ENCODE results near the gene MYO18B.
"Not testable (repeated sequence)": the region's sequence is repeated elsewhere in the genome, so short reads cannot be mapped to it uniquely, and the experiment has no call there.

Gene MYO18B

GRCh38 chr22:25741692-25742626 lies at the start of gene MYO18B:
Gene MYO18B (plus strand): TSS chr22:25742188. CDS start chr22:25761093, 18,905 bp downstream.
- in situ Hi-C loops (cut with HindIII; ENCODE audit: low sequenced_read_pairs): no loop called here

GRCh38 chr22:25692397-25693267 lies 49.4 kb upstream of the MYO18B start:
- in situ Hi-C loops (cut with HindIII; ENCODE audit: low sequenced_read_pairs): no loop called here

- in situ Hi-C loops (cut with HindIII; ENCODE audit: low sequenced_read_pairs): no loop called here
These were observed 48.8 kb upstream of the MYO18B start for GRCh38 chr22:25693268-25693565.

GRCh38 chr22:25694196-25694907 lies 47.6 kb upstream of the MYO18B start:
- in situ Hi-C loops (cut with HindIII; ENCODE audit: low sequenced_read_pairs): no loop called here

- in situ Hi-C loops (cut with HindIII; ENCODE audit: low sequenced_read_pairs): no loop called here
These were observed 46.8 kb upstream of the MYO18B start for GRCh38 chr22:25695146-25695545.

- in situ Hi-C loops (cut with HindIII; ENCODE audit: low sequenced_read_pairs): no loop called here
These were observed 45.2 kb upstream of the MYO18B start for GRCh38 chr22:25696763-25697162.

- in situ Hi-C loops (cut with HindIII; ENCODE audit: low sequenced_read_pairs): no loop called here
These were observed 44.8 kb upstream of the MYO18B start for GRCh38 chr22:25697181-25697664.

- in situ Hi-C loops (cut with HindIII; ENCODE audit: low sequenced_read_pairs): no loop called here
These were observed 44.0 kb upstream of the MYO18B start for GRCh38 chr22:25697978-25698377.

GRCh38 chr22:25698461-25698860 lies 43.5 kb upstream of the MYO18B start:
- in situ Hi-C loops (cut with HindIII; ENCODE audit: low sequenced_read_pairs): no loop called here

- in situ Hi-C loops (cut with HindIII; ENCODE audit: low sequenced_read_pairs): no loop called here
These were observed 43.0 kb upstream of the MYO18B start for GRCh38 chr22:25698978-25699377.

- in situ Hi-C loops (cut with HindIII; ENCODE audit: low sequenced_read_pairs): no loop called here
These were observed 40.8 kb upstream of the MYO18B start for GRCh38 chr22:25701056-25701780.

- in situ Hi-C loops (cut with HindIII; ENCODE audit: low sequenced_read_pairs): no loop called here
These were observed 39.9 kb upstream of the MYO18B start for GRCh38 chr22:25702040-25702439.

- in situ Hi-C loops (cut with HindIII; ENCODE audit: low sequenced_read_pairs): no loop called here
These were observed 39.3 kb upstream of the MYO18B start for GRCh38 chr22:25702571-25703167.

- in situ Hi-C loops (cut with HindIII; ENCODE audit: low sequenced_read_pairs): no loop called here
These were observed 37.3 kb upstream of the MYO18B start for GRCh38 chr22:25704701-25705100.

- in situ Hi-C loops (cut with HindIII; ENCODE audit: low sequenced_read_pairs): no loop called here
These were observed 35.8 kb upstream of the MYO18B start for GRCh38 chr22:25706197-25706596.

GRCh38 chr22:25708430-25708829 lies 33.6 kb upstream of the MYO18B start:
- in situ Hi-C loops (cut with HindIII; ENCODE audit: low sequenced_read_pairs): not testable (repeated sequence)

- in situ Hi-C loops (cut with HindIII; ENCODE audit: low sequenced_read_pairs): loop anchor here (5.0 kb wide), 2 partner anchors 47 to 63 kb away; no protein-coding TSS in a partner anchor
These were observed 32.2 kb upstream of the MYO18B start for GRCh38 chr22:25709758-25710157.

- in situ Hi-C loops (cut with HindIII; ENCODE audit: low sequenced_read_pairs): loop anchor here (5.0 kb wide), 2 partner anchors 48 to 62 kb away; no protein-coding TSS in a partner anchor
These were observed 31.5 kb upstream of the MYO18B start for GRCh38 chr22:25710501-25710900.

GRCh38 chr22:25711491-25711890 lies 30.5 kb upstream of the MYO18B start:
- in situ Hi-C loops (cut with HindIII; ENCODE audit: low sequenced_read_pairs): loop anchor here (5.0 kb wide), 2 partner anchors 49 to 61 kb away; no protein-coding TSS in a partner anchor
